ENCODE results near the gene PRKCB. TPM values are rescaled to one million over a fixed set of nuclear protein-coding genes. Genes with fewer than 3 reads are reported as not detected.

Gene PRKCB
- total RNA-seq, 2 experiments from 2014 or later: 21.0 to 51.6 TPM

DNA sequence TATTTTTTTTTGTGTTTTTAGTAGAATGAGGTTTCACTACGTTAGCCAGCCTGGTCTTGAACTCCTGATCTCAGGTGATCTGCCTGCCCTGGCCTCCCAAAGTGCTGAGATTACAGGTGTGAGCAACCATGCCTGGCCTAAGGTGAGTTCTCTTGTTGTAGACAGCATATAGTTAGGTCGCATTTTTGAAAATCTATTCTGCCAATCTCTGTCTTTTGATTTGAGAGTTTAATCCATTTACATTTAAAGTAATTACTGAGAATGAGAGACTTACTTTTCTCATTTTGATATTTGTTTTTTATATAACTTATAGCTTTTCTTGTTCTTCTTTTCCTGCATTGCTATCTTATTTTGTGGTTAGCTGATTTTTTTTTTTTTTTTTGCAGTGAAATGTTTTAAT, 6.3 kb upstream of the PRKCB start:
- intact Hi-C loops (cut with micrococcal nuclease; ENCODE audit: unreplicated experiment): no loop called here

DNA sequence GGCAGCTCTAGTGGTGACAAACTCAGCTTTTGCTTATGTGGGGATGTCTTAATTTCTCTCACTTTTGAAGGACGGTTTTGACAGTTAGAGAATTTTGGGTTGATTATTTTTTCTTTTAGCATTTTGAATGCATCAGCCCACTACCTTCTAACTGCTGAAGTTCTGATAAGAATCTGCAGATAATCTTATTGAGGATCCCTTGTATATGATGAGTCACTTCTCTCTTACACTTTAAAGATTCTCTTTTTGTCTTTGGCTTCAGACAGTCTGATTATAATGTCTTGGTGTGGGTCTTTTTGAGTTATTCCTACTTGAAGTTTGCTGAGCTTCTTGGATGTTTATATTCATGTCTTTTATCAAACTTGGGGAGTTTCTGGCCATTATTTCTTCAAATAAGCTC, 5.5 kb upstream of the PRKCB start:
- Histone ChIP-seq H3K9me2 (ENCODE audit: insufficient read depth, low read length) (no peaks in the 10 kb centered on the region), H4K20me1 (ENCODE audit: insufficient read depth, low read length) (no peaks in the 10 kb centered on the region), H3K9me3 (ENCODE audit: low read length) (peaks cover 28% of the 10 kb centered on the region; the same call in 1 of the 2 replicates), H2AFZ (ENCODE audit: low read length) (no peak overlapping the region), H3K27ac (ENCODE audit: low read depth, low read length, poor library complexity, severe bottlenecking) (no peak overlapping the region), H3K4me1 (ENCODE audit: insufficient read depth, low read length, poor library complexity, severe bottlenecking) (peaks cover 22% of the 10 kb centered on the region), H3K36me3 (ENCODE audit: insufficient read depth, low read length) (no peaks in the 10 kb centered on the region; the same call in 1 of the 2 replicates), H3K4me3 (ENCODE audit: low read depth, low read length, poor library complexity, severe bottlenecking) (no peak overlapping the region), H3K79me2 (ENCODE audit: insufficient read depth, low read depth, low read length) (no peaks in the 10 kb centered on the region), H3K4me2 (ENCODE audit: low read length) (no peak overlapping the region)
- intact Hi-C loops (cut with micrococcal nuclease; ENCODE audit: unreplicated experiment): no loop called here
- no peak for DNase-seq (ENCODE audit: low spot score)
- ChIA-PET POLR2A (interaction anchor here (0.6 kb wide), 1 partner anchor 1202 kb away, joined by 5 read pairs; no protein-coding TSS in a partner anchor), CTCF (ENCODE audit: unreplicated experiment) (no interaction called here)
- TF ChIP-seq EZH2phosphoT487 (IDR thresholded peaks at IDR 0.05; ENCODE audit: borderline replicate concordance, low read depth, low read length): no peak
- TF ChIP-seq, protein P1, sequence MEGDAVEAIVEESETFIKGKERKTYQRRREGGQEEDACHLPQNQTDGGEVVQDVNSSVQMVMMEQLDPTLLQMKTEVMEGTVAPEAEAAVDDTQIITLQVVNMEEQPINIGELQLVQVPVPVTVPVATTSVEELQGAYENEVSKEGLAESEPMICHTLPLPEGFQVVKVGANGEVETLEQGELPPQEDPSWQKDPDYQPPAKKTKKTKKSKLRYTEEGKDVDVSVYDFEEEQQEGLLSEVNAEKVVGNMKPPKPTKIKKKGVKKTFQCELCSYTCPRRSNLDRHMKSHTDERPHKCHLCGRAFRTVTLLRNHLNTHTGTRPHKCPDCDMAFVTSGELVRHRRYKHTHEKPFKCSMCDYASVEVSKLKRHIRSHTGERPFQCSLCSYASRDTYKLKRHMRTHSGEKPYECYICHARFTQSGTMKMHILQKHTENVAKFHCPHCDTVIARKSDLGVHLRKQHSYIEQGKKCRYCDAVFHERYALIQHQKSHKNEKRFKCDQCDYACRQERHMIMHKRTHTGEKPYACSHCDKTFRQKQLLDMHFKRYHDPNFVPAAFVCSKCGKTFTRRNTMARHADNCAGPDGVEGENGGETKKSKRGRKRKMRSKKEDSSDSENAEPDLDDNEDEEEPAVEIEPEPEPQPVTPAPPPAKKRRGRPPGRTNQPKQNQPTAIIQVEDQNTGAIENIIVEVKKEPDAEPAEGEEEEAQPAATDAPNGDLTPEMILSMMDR (conservative IDR thresholded peaks at IDR 0.05; ENCODE audit: low read length): no peak
- BruUV-seq (replicated peaks): no TSS peak

More for the DNA sequence above, 6.3 kb upstream of the PRKCB start:
- CTCF ChIA-PET (ENCODE audit: unreplicated experiment): no interaction called here
- no peak overlapping the region for H3K4me3 ChIP-seq (ENCODE audit: low read depth, low read length, poor library complexity, severe bottlenecking)
- H3K27ac ChIP-seq (ENCODE audit: low read depth, low read length, poor library complexity, severe bottlenecking): no peak overlapping the region
- H3K4me1 ChIP-seq (ENCODE audit: insufficient read depth, low read length, poor library complexity, severe bottlenecking): peaks cover 17% of the 10 kb centered on the region
- H3K79me2 ChIP-seq (ENCODE audit: insufficient read depth, low read depth, low read length): no peaks in the 10 kb centered on the region
- BruUV-seq (replicated peaks): no TSS peak
- peaks cover 36% of the 10 kb centered on the region; the same call in 1 of the 2 replicates for H3K9me3 ChIP-seq (ENCODE audit: low read length)
- H3K36me3 ChIP-seq (ENCODE audit: insufficient read depth, low read length): no peaks in the 10 kb centered on the region; the same call in 1 of the 2 replicates
- TF ChIP-seq, protein P1 (conservative IDR thresholded peaks at IDR 0.05; ENCODE audit: low read length): no peak
- no peak for TF ChIP-seq EZH2phosphoT487 (IDR thresholded peaks at IDR 0.05; ENCODE audit: borderline replicate concordance, low read depth, low read length)
- H2AFZ ChIP-seq (ENCODE audit: low read length): no peak overlapping the region
- DNase-seq (ENCODE audit: low spot score): no peak
- H3K9me2 ChIP-seq (ENCODE audit: insufficient read depth, low read length): no peaks in the 10 kb centered on the region
- no peak overlapping the region for H3K4me2 ChIP-seq (ENCODE audit: low read length)
- no peaks in the 10 kb centered on the region for H4K20me1 ChIP-seq (ENCODE audit: insufficient read depth, low read length)
- POLR2A ChIA-PET: no interaction called here

DNA sequence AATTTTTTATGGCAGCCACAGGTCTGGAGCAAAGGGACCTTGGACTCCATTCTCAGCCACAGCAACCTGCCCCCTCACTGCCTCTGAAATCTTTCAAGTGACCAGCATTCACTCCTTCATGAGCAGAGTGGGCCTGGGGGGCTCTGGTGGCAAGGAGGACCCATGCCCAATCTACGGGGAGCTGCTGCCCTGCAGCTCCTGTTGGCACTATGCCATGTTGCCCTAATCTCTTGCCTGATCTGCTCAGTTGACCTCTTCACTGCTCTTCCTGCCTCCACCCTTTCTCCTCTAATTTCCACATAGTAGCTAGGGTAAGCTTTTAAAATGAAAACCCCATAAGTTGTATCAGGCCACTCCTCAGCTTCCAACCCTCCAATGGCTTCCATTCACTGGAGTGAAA, 2.9 kb upstream of the PRKCB start:
- no peak for DNase-seq (ENCODE audit: low spot score)
- H3K4me2 ChIP-seq (ENCODE audit: low read length): no peak overlapping the region
- intact Hi-C loops (cut with micrococcal nuclease; ENCODE audit: unreplicated experiment): no loop called here
- no peaks in the 10 kb centered on the region for H4K20me1 ChIP-seq (ENCODE audit: insufficient read depth, low read length)
- H3K4me3 ChIP-seq (ENCODE audit: low read depth, low read length, poor library complexity, severe bottlenecking): no peak overlapping the region
- BruUV-seq (replicated peaks): no TSS peak
- CTCF ChIA-PET (ENCODE audit: unreplicated experiment): no interaction called here
- peaks cover 25% of the 10 kb centered on the region; the same call in 1 of the 2 replicates for H3K9me3 ChIP-seq (ENCODE audit: low read length)
- POLR2A ChIA-PET: interaction anchor here (1.0 kb wide), 1 partner anchor 46 kb away, joined by 3 read pairs; no protein-coding TSS in a partner anchor
- no peak overlapping the region for H3K27ac ChIP-seq (ENCODE audit: low read depth, low read length, poor library complexity, severe bottlenecking)
- H3K4me1 ChIP-seq (ENCODE audit: insufficient read depth, low read length, poor library complexity, severe bottlenecking): peaks cover 20% of the 10 kb centered on the region
- TF ChIP-seq EZH2phosphoT487 (IDR thresholded peaks at IDR 0.05; ENCODE audit: borderline replicate concordance, low read depth, low read length): no peak
- TF ChIP-seq, protein P1 (conservative IDR thresholded peaks at IDR 0.05; ENCODE audit: low read length): no peak
- H2AFZ ChIP-seq (ENCODE audit: low read length): no peak overlapping the region
- no peaks in the 10 kb centered on the region for H3K9me2 ChIP-seq (ENCODE audit: insufficient read depth, low read length)
- no peaks in the 10 kb centered on the region for H3K36me3 ChIP-seq (ENCODE audit: insufficient read depth, low read length)
- no peaks in the 10 kb centered on the region for H3K79me2 ChIP-seq (ENCODE audit: insufficient read depth, low read depth, low read length)

Data from OCI-LY7 (cell line).